IMR-90 (cell line): ENCODE measurements around the gene ITFG1.

Source experiments
- BHLHE40 ChIP-seq: fragments of 150-350 bp; IDR thresholded peaks from 2 replicates; pipeline ENCODE4 v1.6.1; 2016; ENCODE audit warnings: mild to moderate bottlenecking, low read depth, low read length
- CTCF ChIP-seq: conservative IDR thresholded peaks from 2 replicates; pipeline ENCODE4 v1.5.1; 2012; ENCODE audit warnings: mild to moderate bottlenecking, low read depth, low read length, improper control_type of control experiment

- no peak for TF ChIP-seq CTCF
- no peak for TF ChIP-seq BHLHE40
Measured at GRCh38 chr16:47139561-47140185, 321.2 kb downstream of the ITFG1 start.
